RWPE2 (cell line): ENCODE data around the gene KIAA1217.

Source experiments
- ATAC-seq: fragments of 200-7000 bp; cut with Tn5 transposase; 3 replicates; pipeline ENCODE4 v1.9.1; 2021; ENCODE audit warnings: low read depth
- DNase-seq: peaks from one replicate; pipeline ENCODE4 v3.0.0-alpha.2; 2020; ENCODE audit warnings: low spot score
- H3K27ac ChIP-seq: fragments of 450-650 bp; 2 replicates; pipeline ENCODE4 v1.5.1; 2017; ENCODE audit warnings: mild to moderate bottlenecking; ENCODE audit not compliant: poor library complexity, severe bottlenecking
- H3K27me3 ChIP-seq: fragments of 250-450 bp; sonication (Bioruptor Pico); 2 replicates; pipeline ENCODE4 v1.5.1; 2021; ENCODE audit warnings: mild to moderate bottlenecking, moderate library complexity; ENCODE audit not compliant: insufficient read depth, poor library complexity, severe bottlenecking
- H3K36me3 ChIP-seq: fragments of 250-450 bp; sonication (Bioruptor Pico); 2 replicates; pipeline ENCODE4 v1.5.1; 2020; ENCODE audit warnings: low read depth, mild to moderate bottlenecking, moderate library complexity
- H3K4me1 ChIP-seq: fragments of 250-450 bp; sonication (Bioruptor Pico); 2 replicates; pipeline ENCODE4 v1.5.1; 2021; ENCODE audit warnings: mild to moderate bottlenecking, moderate library complexity; ENCODE audit not compliant: insufficient read depth, poor library complexity, severe bottlenecking
- H3K4me3 ChIP-seq: fragments of 250-450 bp; sonication (Bioruptor Pico); 2 replicates; pipeline ENCODE4 v1.5.1; 2021; ENCODE audit warnings: mild to moderate bottlenecking, moderate library complexity; ENCODE audit not compliant: severe bottlenecking
- H3K9me3 ChIP-seq: fragments of 250-450 bp; sonication (Bioruptor Pico); 2 replicates; pipeline ENCODE4 v1.5.1; 2021; ENCODE audit warnings: mild to moderate bottlenecking, moderate library complexity; ENCODE audit not compliant: severe bottlenecking
- TF ChIP-seq, protein P1 (sequence below): fragments of 450-650 bp; IDR thresholded peaks from one replicate; pipeline ENCODE4 v1.5.1; 2017; ENCODE audit warnings: mild to moderate bottlenecking, moderate library complexity; ENCODE audit not compliant: poor library complexity, severe bottlenecking

KIAA1217 gene

DNA sequence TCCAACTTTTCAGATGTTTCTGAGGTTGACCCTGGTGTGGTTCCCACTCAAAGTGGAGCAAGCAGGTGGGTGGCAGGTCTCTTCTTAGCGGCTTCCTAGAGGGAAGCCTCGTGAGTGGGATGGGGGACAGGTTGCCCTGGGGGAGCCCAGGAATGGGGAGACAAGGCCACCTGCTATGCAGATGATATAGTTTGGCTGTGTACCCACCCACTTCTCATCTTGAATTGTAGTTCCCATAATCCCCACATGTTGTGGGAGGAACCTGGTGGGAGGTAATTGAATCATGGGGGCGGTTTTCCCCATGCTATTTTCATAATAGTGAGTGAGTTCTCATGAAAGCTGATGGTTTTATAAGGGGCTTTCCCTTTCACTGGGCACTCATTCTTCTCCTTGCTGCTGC is 68.3 kb downstream of the KIAA1217 start:
- Histone ChIP-seq H3K36me3 (peaks cover 15% of the 10 kb centered on the region), H3K27me3 (no peaks in the 10 kb centered on the region), H3K27ac (no peak overlapping the region), H3K4me1 (peaks cover 2% of the 10 kb centered on the region), H3K4me3 (no peak overlapping the region), H3K9me3 (peaks cover 3% of the 10 kb centered on the region)
- DNase-seq (no peak), ATAC-seq (no peak)
- TF ChIP-seq, protein P1, sequence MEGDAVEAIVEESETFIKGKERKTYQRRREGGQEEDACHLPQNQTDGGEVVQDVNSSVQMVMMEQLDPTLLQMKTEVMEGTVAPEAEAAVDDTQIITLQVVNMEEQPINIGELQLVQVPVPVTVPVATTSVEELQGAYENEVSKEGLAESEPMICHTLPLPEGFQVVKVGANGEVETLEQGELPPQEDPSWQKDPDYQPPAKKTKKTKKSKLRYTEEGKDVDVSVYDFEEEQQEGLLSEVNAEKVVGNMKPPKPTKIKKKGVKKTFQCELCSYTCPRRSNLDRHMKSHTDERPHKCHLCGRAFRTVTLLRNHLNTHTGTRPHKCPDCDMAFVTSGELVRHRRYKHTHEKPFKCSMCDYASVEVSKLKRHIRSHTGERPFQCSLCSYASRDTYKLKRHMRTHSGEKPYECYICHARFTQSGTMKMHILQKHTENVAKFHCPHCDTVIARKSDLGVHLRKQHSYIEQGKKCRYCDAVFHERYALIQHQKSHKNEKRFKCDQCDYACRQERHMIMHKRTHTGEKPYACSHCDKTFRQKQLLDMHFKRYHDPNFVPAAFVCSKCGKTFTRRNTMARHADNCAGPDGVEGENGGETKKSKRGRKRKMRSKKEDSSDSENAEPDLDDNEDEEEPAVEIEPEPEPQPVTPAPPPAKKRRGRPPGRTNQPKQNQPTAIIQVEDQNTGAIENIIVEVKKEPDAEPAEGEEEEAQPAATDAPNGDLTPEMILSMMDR: no peak

DNA sequence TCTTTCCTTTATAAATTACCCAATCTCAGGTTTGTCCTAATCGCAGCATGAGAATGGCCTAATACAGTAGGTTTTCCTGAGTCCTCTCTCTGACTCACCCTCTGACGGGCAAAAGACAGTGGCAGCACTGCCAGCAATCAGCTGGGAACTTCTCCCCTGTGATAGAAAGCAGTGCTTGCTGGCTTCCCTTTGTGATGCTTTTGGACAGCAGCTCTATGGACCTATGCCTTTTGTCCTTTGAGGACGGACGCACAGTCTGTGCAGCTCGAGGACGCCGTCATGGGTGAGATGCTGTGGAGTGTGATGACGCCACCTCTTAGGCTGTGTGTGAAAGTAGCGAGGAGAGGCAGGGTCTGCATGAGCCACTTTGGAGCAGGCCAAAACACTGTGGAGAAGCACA is 68.8 kb downstream of the KIAA1217 start:
- TF ChIP-seq, protein P1: no peak
- ATAC-seq (peak; percentile 86), DNase-seq (no peak)

DNA sequence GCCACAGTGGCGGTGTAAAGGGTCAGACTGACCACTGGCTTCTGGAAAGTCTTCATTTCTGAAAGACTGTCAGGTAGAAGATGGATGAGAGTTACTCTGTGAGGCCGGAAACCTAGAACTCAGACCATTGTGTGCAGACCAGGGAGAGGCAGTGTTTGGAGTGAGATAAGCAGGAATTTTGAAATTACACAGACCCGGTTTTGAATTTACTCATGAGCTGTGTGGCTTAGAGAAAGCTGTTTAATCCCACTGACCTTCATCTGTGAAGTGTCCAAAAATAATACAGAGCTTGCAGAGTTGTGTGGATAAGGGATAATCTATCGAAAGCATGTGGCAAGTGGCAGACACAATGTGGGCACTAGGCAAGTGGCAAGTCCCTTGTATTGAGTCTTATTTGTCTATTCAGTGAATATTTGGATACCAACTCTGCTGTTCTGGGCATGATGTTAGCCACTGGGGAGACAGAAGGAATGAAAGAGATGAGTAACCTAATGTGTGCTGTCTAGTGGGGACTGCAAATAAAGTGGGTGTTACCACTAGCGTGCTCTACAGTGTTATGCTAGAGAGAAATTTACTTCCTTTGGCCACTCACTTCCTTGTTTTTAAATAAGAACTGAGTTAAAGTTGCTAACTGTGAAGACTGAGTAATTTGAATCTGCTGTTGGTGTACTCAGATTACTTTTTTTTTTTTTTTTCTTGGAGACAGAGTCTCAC is 69.4 kb downstream of the KIAA1217 start:
- no peak for DNase-seq
- Histone ChIP-seq H3K9me3 (peaks cover 3% of the 10 kb centered on the region), H3K27me3 (no peaks in the 10 kb centered on the region), H3K4me1 (peaks cover under 1% of the 10 kb centered on the region), H3K27ac (no peak overlapping the region), H3K4me3 (no peak overlapping the region), H3K36me3 (peaks cover 14% of the 10 kb centered on the region)
- ATAC-seq: no peak
- TF ChIP-seq, protein P1: no peak

More for the DNA sequence above, 68.8 kb downstream of the KIAA1217 start:
- no peak overlapping the region for H3K27ac ChIP-seq
- no peaks in the 10 kb centered on the region for H3K27me3 ChIP-seq
- H3K36me3 ChIP-seq: peaks cover 11% of the 10 kb centered on the region
- peaks cover 2% of the 10 kb centered on the region for H3K4me1 ChIP-seq
- H3K9me3 ChIP-seq: peaks cover 3% of the 10 kb centered on the region
- H3K4me3 ChIP-seq: no peak overlapping the region

DNA sequence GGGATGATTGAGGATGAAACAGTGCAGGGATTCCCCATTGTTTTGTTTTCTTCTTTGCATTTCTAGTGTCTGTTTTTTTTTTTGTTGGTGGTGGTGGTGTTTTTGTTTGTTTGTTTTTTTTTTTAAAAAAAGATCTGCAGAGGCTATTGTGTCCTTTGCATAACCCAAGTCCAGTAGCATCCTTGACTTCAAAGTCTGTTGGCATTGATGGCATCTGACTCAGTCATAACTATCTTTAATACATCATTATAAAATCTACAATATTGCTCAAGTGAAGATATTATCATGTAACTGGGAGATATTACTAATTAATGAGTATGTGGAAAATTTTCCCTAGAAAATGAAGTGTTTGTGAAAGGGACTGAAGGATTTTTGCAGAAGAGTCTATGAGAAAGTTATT is 70.2 kb downstream of the KIAA1217 start:
- no peak for DNase-seq
- no peak for ATAC-seq
- Histone ChIP-seq H3K27ac (no peak overlapping the region), H3K36me3 (peaks cover 16% of the 10 kb centered on the region), H3K9me3 (peaks cover 3% of the 10 kb centered on the region), H3K4me1 (no peaks in the 10 kb centered on the region), H3K27me3 (no peaks in the 10 kb centered on the region), H3K4me3 (no peak overlapping the region)
- TF ChIP-seq, protein P1: no peak

DNA sequence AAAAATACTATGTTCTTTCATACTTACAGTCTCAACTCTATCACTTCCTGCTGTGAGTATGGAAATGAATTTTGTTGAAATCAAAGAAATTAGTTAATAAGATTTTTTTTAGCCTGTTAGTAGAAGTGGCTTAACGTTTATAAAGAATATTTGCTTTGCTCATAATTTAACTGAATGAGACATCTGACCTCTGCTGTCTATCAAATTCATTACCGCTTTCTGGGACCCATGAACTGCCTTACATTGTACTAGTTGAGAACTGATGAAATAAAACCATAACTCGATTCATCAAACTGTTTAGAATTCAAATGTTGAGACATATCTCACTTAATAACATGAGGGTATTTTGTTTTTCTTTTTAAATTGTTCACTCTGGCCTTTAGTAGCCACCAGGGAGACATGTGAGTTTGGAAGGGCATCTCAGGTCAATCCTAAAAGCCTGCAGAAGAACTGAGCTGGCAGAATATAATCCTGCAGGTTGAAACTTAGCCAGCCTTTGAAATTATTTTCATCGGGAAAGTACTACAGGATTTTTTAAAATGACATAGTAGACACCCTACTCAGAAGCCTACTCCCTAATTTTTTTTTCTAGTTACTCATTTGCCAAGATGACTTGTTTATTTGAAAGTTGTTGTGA is 78.7 kb downstream of the KIAA1217 start:
- H3K36me3 ChIP-seq: peaks cover 13% of the 10 kb centered on the region
- no peaks in the 10 kb centered on the region for H3K27me3 ChIP-seq
- no peak overlapping the region for H3K4me3 ChIP-seq
- no peak for DNase-seq
- H3K27ac ChIP-seq: no peak overlapping the region
- H3K4me1 ChIP-seq: peaks cover 16% of the 10 kb centered on the region
- H3K9me3 ChIP-seq: no peaks in the 10 kb centered on the region
- ATAC-seq: no peak
- TF ChIP-seq, protein P1: peak; percentile 5
